Frontal cortex (tissue), 4 donors: ENCODE results near the gene ADAMTS8. TPM values are rescaled to one million over a fixed set of nuclear protein-coding genes. Genes with fewer than 3 reads are reported as not detected.

Experiments used
- DNase-seq, 2 donors: peaks; one replicate each; pipeline ENCODE4 v3.0.0; 2012; ENCODE audit warnings: low spot score in 2 of 2
- FAIRE-seq: peaks from 2 replicates; lab custom pipeline; 2012; peaks lifted over from hg19 to GRCh38; lab: Jason Lieb, UNC
- total RNA-seq: library from RNA; depleted of rRNA; stranded (reverse); fragments of >200 nt; gene quantifications from one replicate; pipeline ENCODE4 v1.2.3, GENCODE V29; 2014
- donor health status: control.
- donor health status: control.
- donor health status: control.

Gene ADAMTS8, protein sequence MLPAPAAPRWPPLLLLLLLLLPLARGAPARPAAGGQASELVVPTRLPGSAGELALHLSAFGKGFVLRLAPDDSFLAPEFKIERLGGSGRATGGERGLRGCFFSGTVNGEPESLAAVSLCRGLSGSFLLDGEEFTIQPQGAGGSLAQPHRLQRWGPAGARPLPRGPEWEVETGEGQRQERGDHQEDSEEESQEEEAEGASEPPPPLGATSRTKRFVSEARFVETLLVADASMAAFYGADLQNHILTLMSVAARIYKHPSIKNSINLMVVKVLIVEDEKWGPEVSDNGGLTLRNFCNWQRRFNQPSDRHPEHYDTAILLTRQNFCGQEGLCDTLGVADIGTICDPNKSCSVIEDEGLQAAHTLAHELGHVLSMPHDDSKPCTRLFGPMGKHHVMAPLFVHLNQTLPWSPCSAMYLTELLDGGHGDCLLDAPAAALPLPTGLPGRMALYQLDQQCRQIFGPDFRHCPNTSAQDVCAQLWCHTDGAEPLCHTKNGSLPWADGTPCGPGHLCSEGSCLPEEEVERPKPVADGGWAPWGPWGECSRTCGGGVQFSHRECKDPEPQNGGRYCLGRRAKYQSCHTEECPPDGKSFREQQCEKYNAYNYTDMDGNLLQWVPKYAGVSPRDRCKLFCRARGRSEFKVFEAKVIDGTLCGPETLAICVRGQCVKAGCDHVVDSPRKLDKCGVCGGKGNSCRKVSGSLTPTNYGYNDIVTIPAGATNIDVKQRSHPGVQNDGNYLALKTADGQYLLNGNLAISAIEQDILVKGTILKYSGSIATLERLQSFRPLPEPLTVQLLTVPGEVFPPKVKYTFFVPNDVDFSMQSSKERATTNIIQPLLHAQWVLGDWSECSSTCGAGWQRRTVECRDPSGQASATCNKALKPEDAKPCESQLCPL
- 2.4 TPM for total RNA-seq

- FAIRE-seq (no peak), DNase-seq (no peak)
These were observed at the start of gene ADAMTS8 for GRCh38 chr11:130428316-130429119. Gene ADAMTS8, minus strand, starts transcription at chr11:130428609. Its CDS starts 323 bp downstream, at chr11:130428286.

DNA sequence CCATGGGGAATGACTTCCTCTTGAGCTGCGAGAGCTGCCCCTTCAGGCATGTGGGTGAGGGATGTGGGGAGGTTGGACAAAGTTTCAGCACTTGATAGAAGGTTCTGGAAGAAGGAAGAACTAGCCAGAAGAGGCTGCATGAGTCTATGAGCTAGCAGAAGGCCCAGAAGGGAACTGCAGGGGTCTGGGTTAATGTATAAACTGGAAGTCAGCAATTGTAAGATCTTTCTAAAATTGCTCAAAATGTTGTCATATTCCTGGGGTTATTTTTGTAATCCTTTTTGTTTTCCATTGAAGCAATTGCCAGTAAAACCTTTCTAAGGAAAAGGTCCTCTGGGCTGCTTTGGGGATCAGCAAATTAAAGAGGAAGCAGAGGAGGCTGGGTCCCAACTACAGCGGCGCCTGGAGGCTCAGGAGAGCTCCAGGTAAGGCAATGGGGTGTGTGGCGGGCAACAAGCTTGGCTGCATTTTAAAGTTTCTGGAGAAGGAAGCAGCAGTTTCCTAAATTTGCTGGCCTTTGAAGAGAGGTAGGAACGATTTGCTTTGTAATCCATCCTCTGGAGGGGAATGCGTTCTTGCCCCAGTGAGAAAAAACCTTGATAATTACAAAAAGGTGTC, 49.3 kb upstream of the ADAMTS8 start:
- FAIRE-seq = no peak
- peak in 1 of 2 donors; percentile 25 for DNase-seq

DNA sequence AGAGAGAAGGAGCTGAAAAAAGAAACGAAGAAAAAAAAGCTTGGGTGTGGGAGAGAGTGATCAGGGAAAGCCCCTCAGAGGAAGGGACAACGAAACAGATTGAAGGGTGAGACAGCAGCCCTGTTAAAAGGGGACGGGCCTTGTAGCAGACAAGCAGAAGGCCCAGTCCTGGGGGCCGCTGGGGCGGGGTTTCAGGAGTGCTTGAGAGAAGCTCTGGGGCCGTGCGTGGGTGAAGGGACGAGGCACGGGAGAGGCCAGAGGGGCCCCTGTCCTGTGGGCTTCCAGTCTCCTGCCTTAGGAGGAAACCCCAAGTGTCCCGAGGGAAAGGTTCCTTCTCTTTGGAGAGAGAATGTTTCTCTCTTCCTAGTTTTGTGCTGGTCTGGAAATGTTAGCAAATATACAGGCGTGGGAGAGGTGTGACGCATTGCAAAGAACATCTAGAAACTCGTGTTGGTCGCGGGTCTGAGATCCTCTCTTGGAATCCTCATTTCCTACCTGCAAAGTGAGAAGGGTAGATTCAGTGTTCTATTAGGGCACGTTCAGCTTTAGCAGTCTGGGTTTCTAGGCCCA, 48.6 kb upstream of the ADAMTS8 start:
- FAIRE-seq (no peak), DNase-seq (peak in 1 of 2 donors; percentile 40)

DNA sequence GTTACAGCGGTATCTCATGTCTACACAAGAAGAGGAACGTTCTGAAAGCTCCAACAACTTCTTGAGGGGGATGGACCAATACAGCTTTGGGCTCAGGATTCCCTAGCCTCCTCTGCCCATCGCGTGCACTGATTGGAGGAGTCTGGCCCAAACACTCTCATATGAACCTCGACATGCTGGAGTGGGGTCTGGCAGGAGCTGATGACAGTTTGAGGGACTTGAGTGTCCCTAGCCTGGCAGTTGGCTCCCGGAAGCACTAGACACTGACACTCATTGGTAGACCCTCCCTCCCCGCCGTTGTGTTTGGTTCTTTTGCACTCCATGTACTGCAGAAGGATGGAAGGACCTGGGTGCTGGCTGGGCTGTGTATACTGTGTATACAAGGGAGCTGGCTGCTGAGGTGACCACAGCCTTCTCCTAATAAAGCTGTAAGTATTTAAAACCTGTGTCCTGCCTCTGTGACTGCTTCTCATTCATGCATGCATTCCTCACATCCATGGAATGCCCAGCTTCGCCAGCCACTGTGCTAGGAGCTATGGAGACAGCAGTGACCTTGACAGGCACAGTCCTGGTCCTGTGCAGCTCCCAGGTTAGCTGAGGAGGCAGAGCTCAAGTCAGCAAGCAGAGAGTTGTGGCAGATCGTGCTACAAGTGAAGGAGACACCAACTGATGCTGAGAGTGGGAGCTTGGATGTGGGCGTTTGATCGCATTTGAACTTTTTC, 48.0 kb upstream of the ADAMTS8 start:
- DNase-seq (peak in 1 of 2 donors; percentile 1), FAIRE-seq (no peak)

GRCh38 chr11:130475426-130476053, 47.1 kb upstream of the ADAMTS8 start:
- DNase-seq (no peak), FAIRE-seq (no peak)

GRCh38 chr11:130474637-130475400, 46.4 kb upstream of the ADAMTS8 start:
- DNase-seq = no peak
- FAIRE-seq = no peak

- DNase-seq = no peak
- no peak for FAIRE-seq
These were observed 45.5 kb upstream of the ADAMTS8 start for GRCh38 chr11:130473795-130474377.

GRCh38 chr11:130473056-130473794, 44.8 kb upstream of the ADAMTS8 start:
- FAIRE-seq = no peak
- DNase-seq = no peak

DNA sequence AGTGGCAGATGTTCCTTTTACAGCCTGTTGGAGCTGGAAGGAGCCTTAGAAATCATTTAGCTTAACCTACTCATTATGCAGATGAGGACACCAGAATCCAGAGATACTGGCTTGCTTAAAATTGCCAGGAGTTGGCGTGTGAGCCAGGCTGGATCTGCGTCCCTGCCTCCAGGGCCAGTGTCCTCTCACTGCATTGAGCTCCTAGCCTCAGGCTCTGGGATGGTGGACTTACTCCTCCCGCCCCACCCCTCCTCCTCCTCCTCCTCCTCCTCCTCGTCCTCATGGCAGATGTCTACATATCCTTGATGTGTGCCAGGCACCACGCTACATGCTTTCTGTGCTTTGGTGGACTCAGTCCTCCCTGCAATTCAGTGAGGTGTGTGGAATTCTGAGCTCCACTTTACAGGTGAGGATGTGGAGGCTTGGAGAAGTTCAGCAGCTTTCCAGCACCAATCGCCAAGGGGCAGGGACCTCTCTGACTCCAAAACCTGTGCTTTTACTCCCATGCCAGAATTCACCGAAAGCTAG, 44.1 kb upstream of the ADAMTS8 start:
- no peak for DNase-seq
- no peak for FAIRE-seq

DNA sequence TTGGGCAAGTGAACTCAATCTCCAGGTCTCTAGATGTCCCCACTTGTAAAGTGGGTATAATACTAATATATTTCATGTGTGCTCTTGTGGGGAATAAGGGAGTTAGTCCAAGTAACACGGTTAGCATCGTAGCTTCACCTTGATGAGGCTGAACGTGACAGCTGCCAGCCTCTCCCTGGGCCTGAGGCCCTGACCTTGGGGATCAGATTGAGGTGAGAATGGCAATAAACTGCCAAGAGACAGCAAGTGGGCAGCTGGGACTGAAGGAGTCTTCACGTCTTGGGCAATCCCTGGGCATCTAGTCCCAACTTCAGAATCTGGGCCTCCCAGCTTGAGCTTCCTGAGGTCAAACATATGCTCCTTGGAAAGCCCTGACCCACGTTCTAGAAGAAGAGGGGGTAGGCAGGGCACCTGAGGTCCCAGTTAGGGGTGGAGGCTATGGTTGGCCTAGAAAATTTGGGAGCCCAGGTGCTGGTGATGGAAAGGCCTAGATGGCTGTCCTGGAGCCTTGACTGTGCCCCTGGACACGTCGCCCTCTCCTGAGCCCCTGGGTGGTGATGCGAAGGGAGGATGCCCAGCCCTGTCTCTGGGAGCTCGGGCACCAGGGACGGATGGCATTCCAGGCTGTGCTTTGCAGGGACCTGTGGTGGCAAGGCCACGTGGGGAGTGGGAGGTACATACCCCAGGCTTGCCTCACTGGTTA, 43.5 kb upstream of the ADAMTS8 start:
- no peak for DNase-seq
- FAIRE-seq = no peak

- FAIRE-seq = no peak
These were observed 42.7 kb upstream of the ADAMTS8 start for GRCh38 chr11:130470832-130471706.

GRCh38 chr11:130469181-130469580, 40.8 kb upstream of the ADAMTS8 start:
- DNase-seq (no peak), FAIRE-seq (no peak)

More at GRCh38 chr11:130470832-130471706, 42.7 kb upstream of the ADAMTS8 start:
- no peak for DNase-seq

- FAIRE-seq (no peak), DNase-seq (no peak)
These were observed 38.9 kb upstream of the ADAMTS8 start for GRCh38 chr11:130467116-130467900.

- FAIRE-seq (no peak), DNase-seq (no peak)
These were observed 36.9 kb upstream of the ADAMTS8 start for GRCh38 chr11:130465263-130465662.
